ENCODE measurements around the gene KCNH4. TPM values are rescaled to one million over a fixed set of nuclear protein-coding genes. Genes with fewer than 3 reads are reported as not detected.

The KCNH4 gene
- total and polyA plus RNA-seq, 9 of the 15 experiments (the other 6 are each of a cell fraction or from before 2014, with no cell fraction given): 0.10 to 1.8 (median 0.50) TPM

DNA sequence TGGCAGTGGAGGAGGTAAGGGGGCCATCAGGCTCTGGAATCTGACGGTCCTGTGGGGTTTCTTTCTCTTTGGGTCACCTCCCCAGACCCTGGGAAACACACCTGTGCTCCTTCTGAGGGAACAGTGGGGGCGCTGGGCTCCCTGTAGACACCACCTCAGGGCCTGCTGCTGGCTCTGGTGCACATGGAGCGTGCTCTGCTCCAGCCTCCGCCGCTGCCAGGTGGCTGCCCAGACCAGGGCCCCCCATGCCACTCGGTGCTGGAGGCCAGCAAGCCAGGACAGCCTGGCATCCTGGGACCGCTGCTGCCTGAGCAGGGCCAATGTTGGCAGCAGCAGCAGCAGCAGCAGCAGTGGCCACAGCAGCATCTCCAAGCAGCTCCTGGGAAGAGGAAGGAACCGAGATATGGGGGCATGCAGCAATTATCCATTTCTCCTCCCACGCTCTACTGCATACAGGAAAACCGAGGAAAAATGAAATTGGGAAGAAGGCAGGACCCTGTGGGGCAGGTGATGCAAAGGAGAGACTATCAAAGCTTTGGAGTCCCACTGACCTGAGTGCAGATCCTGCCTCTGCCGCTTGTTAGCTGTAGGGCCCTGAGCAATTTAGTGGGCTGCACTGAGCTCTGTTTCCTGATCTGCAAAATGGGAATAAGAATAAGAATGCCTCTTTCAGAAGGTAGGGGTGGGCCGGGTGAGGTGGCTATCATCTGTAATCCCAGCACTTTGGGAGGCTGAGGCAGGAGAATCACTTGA lies 12.4 kb upstream of the KCNH4 start (continued):
- TF ChIP-seq, protein P1, sequence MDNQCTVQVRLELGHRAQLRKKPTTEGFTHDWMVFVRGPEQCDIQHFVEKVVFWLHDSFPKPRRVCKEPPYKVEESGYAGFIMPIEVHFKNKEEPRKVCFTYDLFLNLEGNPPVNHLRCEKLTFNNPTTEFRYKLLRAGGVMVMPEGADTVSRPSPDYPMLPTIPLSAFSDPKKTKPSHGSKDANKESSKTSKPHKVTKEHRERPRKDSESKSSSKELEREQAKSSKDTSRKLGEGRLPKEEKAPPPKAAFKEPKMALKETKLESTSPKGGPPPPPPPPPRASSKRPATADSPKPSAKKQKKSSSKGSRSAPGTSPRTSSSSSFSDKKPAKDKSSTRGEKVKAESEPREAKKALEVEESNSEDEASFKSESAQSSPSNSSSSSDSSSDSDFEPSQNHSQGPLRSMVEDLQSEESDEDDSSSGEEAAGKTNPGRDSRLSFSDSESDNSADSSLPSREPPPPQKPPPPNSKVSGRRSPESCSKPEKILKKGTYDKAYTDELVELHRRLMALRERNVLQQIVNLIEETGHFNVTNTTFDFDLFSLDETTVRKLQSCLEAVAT (IDR thresholded peaks at IDR 0.05): no peak
- TF ChIP-seq, protein P2, sequence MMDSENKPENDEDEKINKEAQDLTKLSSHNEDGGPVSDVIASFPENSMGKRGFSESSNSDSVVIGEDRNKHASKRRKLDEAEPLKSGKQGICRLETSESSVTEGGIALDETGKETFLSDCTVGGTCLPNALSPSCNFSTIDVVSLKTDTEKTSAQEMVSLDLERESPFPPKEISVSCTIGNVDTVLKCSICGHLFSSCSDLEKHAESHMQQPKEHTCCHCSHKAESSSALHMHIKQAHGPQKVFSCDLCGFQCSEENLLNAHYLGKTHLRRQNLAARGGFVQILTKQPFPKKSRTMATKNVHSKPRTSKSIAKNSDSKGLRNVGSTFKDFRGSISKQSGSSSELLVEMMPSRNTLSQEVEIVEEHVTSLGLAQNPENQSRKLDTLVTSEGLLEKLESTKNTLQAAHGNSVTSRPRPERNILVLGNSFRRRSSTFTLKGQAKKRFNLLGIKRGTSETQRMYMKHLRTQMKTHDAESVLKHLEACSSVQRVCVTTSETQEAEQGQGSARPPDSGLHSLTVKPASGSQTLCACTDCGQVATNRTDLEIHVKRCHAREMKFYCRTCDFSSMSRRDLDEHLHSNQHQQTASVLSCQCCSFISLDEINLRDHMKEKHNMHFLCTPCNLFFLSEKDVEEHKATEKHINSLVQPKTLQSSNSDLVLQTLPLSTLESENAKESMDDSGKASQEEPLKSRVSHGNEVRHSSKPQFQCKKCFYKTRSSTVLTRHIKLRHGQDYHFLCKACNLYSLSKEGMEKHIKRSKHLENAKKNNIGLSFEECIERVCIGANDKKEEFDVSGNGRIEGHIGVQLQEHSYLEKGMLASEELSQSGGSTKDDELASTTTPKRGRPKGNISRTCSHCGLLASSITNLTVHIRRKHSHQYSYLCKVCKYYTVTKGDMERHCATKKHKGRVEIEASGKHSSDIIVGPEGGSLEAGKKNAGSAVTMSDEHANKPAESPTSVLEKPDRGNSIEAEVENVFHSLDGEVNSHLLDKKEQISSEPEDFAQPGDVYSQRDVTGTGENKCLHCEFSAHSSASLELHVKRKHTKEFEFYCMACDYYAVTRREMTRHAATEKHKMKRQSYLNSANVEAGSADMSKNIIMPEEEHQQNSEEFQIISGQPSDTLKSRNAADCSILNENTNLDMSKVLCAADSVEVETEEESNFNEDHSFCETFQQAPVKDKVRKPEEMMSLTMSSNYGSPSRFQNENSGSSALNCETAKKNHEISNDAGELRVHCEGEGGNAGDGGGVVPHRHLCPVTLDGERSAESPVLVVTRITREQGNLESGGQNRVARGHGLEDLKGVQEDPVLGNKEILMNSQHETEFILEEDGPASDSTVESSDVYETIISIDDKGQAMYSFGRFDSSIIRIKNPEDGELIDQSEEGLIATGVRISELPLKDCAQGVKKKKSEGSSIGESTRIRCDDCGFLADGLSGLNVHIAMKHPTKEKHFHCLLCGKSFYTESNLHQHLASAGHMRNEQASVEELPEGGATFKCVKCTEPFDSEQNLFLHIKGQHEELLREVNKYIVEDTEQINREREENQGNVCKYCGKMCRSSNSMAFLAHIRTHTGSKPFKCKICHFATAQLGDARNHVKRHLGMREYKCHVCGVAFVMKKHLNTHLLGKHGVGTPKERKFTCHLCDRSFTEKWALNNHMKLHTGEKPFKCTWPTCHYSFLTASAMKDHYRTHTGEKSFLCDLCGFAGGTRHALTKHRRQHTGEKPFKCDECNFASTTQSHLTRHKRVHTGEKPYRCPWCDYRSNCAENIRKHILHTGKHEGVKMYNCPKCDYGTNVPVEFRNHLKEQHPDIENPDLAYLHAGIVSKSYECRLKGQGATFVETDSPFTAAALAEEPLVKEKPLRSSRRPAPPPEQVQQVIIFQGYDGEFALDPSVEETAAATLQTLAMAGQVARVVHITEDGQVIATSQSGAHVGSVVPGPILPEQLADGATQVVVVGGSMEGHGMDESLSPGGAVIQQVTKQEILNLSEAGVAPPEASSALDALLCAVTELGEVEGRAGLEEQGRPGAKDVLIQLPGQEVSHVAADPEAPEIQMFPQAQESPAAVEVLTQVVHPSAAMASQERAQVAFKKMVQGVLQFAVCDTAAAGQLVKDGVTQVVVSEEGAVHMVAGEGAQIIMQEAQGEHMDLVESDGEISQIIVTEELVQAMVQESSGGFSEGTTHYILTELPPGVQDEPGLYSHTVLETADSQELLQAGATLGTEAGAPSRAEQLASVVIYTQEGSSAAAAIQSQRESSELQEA (IDR thresholded peaks at IDR 0.05; ENCODE audit: low read depth): no peak
- no peak for TF ChIP-seq KLF1 (tag; IDR thresholded peaks at IDR 0.05)
- TF ChIP-seq EP300 (IDR thresholded peaks at IDR 0.05; ENCODE audit: low read length): no peak
- no peak for TF ChIP-seq PPARD (CRISPR knock-in tag; IDR thresholded peaks at IDR 0.05)
- TF ChIP-seq RBFOX2 (IDR thresholded peaks at IDR 0.05; ENCODE audit: low read depth, low read length): peak; percentile 21; the same call in 1 of the 2 replicates
- TF ChIP-seq, protein P3, sequence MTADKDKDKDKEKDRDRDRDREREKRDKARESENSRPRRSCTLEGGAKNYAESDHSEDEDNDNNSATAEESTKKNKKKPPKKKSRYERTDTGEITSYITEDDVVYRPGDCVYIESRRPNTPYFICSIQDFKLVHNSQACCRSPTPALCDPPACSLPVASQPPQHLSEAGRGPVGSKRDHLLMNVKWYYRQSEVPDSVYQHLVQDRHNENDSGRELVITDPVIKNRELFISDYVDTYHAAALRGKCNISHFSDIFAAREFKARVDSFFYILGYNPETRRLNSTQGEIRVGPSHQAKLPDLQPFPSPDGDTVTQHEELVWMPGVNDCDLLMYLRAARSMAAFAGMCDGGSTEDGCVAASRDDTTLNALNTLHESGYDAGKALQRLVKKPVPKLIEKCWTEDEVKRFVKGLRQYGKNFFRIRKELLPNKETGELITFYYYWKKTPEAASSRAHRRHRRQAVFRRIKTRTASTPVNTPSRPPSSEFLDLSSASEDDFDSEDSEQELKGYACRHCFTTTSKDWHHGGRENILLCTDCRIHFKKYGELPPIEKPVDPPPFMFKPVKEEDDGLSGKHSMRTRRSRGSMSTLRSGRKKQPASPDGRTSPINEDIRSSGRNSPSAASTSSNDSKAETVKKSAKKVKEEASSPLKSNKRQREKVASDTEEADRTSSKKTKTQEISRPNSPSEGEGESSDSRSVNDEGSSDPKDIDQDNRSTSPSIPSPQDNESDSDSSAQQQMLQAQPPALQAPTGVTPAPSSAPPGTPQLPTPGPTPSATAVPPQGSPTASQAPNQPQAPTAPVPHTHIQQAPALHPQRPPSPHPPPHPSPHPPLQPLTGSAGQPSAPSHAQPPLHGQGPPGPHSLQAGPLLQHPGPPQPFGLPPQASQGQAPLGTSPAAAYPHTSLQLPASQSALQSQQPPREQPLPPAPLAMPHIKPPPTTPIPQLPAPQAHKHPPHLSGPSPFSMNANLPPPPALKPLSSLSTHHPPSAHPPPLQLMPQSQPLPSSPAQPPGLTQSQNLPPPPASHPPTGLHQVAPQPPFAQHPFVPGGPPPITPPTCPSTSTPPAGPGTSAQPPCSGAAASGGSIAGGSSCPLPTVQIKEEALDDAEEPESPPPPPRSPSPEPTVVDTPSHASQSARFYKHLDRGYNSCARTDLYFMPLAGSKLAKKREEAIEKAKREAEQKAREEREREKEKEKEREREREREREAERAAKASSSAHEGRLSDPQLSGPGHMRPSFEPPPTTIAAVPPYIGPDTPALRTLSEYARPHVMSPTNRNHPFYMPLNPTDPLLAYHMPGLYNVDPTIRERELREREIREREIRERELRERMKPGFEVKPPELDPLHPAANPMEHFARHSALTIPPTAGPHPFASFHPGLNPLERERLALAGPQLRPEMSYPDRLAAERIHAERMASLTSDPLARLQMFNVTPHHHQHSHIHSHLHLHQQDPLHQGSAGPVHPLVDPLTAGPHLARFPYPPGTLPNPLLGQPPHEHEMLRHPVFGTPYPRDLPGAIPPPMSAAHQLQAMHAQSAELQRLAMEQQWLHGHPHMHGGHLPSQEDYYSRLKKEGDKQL (CRISPR knock-in tag; IDR thresholded peaks at IDR 0.05; ENCODE audit: borderline replicate concordance): no peak
- TF ChIP-seq ZNF146 (CRISPR knock-in tag; IDR thresholded peaks at IDR 0.05; ENCODE audit: unreplicated experiment): no peak
- TF ChIP-seq, protein P4, sequence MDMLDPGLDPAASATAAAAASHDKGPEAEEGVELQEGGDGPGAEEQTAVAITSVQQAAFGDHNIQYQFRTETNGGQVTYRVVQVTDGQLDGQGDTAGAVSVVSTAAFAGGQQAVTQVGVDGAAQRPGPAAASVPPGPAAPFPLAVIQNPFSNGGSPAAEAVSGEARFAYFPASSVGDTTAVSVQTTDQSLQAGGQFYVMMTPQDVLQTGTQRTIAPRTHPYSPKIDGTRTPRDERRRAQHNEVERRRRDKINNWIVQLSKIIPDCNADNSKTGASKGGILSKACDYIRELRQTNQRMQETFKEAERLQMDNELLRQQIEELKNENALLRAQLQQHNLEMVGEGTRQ (CRISPR knock-in tag; IDR thresholded peaks at IDR 0.05): no peak

All from K562 (cell line).